Muscle layer of colon (tissue), 2 donors: ENCODE measurements around the gene AFTPH.

Experiments used
- H3K27ac ChIP-seq: one replicate; pipeline ENCODE4 v1.7.0; 2013; ENCODE audit warnings: low read depth, mild to moderate bottlenecking, low read length, moderate library complexity
- H3K27me3 ChIP-seq, 2 donors: one replicate each; pipeline ENCODE4 v1.7.0; 2013; ENCODE audit warnings: low read length in 2 of 2, mild to moderate bottlenecking in 2 of 2; ENCODE audit not compliant: insufficient read depth in 2 of 2, control insufficient read depth in 1 of 2
- H3K36me3 ChIP-seq: one replicate; pipeline ENCODE4 v1.7.0; 2013; ENCODE audit warnings: mild to moderate bottlenecking, low read length; ENCODE audit not compliant: insufficient read depth
- H3K4me1 ChIP-seq: one replicate; pipeline ENCODE4 v1.7.0; 2013; ENCODE audit warnings: mild to moderate bottlenecking, low read length; ENCODE audit not compliant: insufficient read depth
- H3K4me3 ChIP-seq, 2 donors: one replicate each; pipeline ENCODE4 v1.7.0; 2013; ENCODE audit warnings: low read length in 2 of 2, low read depth in 1 of 2, mild to moderate bottlenecking in 1 of 2, moderate library complexity in 1 of 2
- H3K9ac ChIP-seq: one replicate; pipeline ENCODE4 v1.7.0; 2013; ENCODE audit warnings: low read length
- H3K9me3 ChIP-seq: one replicate; pipeline ENCODE4 v1.7.0; 2013; ENCODE audit warnings: mild to moderate bottlenecking, low read length
- donor health status: abdominal sarcoma.
- donor health status: Adenocarcinoma of cecum.

AFTPH gene

GRCh38 chr2:64623242-64623850 is 99.2 kb downstream of the AFTPH start:
- Histone ChIP-seq H3K36me3 (no peaks in the 10 kb centered on the region), H3K27ac (no peak overlapping the region), H3K4me1 (peaks cover 4% of the 10 kb centered on the region), H3K27me3 (no peaks in the 10 kb centered on the region), H3K9me3 (no peaks in the 10 kb centered on the region), H3K4me3 (no peak overlapping the region), H3K9ac (no peak overlapping the region)

- H3K4me3 ChIP-seq, result no peak overlapping the region
- peaks cover 12% of the 10 kb centered on the region for H3K4me1 ChIP-seq
- H3K27me3 ChIP-seq, result no peaks in the 10 kb centered on the region
- no peaks in the 10 kb centered on the region for H3K9me3 ChIP-seq
- no peak overlapping the region for H3K9ac ChIP-seq
- H3K36me3 ChIP-seq, result no peaks in the 10 kb centered on the region
- H3K27ac ChIP-seq, result no peak overlapping the region
Observed at GRCh38 chr2:64624108-64624610, 100.0 kb downstream of the AFTPH start.

- peaks cover 18% of the 10 kb centered on the region for H3K4me1 ChIP-seq
- H3K27ac ChIP-seq, result no peak overlapping the region
- no peak overlapping the region for H3K9ac ChIP-seq
- no peaks in the 10 kb centered on the region for H3K9me3 ChIP-seq
- H3K4me3 ChIP-seq, result no peak overlapping the region
- no peaks in the 10 kb centered on the region for H3K36me3 ChIP-seq
- no peaks in the 10 kb centered on the region for H3K27me3 ChIP-seq
Observed at GRCh38 chr2:64624862-64625261, 100.7 kb downstream of the AFTPH start.

GRCh38 chr2:64625299-64626145 is 101.4 kb downstream of the AFTPH start:
- peaks cover 18% of the 10 kb centered on the region for H3K4me1 ChIP-seq
- H3K9ac ChIP-seq, result no peak overlapping the region
- H3K4me3 ChIP-seq, result no peak overlapping the region
- H3K36me3 ChIP-seq, result peaks cover 3% of the 10 kb centered on the region
- no peaks in the 10 kb centered on the region for H3K9me3 ChIP-seq
- no peak overlapping the region for H3K27ac ChIP-seq
- H3K27me3 ChIP-seq, result no peaks in the 10 kb centered on the region

GRCh38 chr2:64626146-64626809 is 102.2 kb downstream of the AFTPH start:
- Histone ChIP-seq H3K36me3 (peaks cover 8% of the 10 kb centered on the region), H3K27me3 (no peaks in the 10 kb centered on the region), H3K4me3 (no peak overlapping the region), H3K9me3 (no peaks in the 10 kb centered on the region), H3K27ac (no peak overlapping the region), H3K4me1 (peaks cover 18% of the 10 kb centered on the region), H3K9ac (no peak overlapping the region)

- no peaks in the 10 kb centered on the region for H3K27me3 ChIP-seq
- no peak overlapping the region for H3K27ac ChIP-seq
- no peaks in the 10 kb centered on the region for H3K9me3 ChIP-seq
- no peak overlapping the region for H3K9ac ChIP-seq
- H3K4me1 ChIP-seq, result peaks cover 18% of the 10 kb centered on the region
- H3K36me3 ChIP-seq, result peaks cover 8% of the 10 kb centered on the region
- no peak overlapping the region for H3K4me3 ChIP-seq
Observed at GRCh38 chr2:64626963-64627760, 103.0 kb downstream of the AFTPH start.

- Histone ChIP-seq H3K27me3 (no peaks in the 10 kb centered on the region), H3K9ac (no peak overlapping the region), H3K9me3 (no peaks in the 10 kb centered on the region), H3K4me1 (peaks cover 18% of the 10 kb centered on the region), H3K36me3 (peaks cover 8% of the 10 kb centered on the region), H3K27ac (no peak overlapping the region), H3K4me3 (no peak overlapping the region)
Observed at GRCh38 chr2:64627860-64628841, 104.0 kb downstream of the AFTPH start.

GRCh38 chr2:64629329-64629781 is 105.2 kb downstream of the AFTPH start:
- Histone ChIP-seq H3K4me1 (peaks cover 23% of the 10 kb centered on the region), H3K27ac (no peak overlapping the region)

GRCh38 chr2:64629875-64630274 is 105.7 kb downstream of the AFTPH start:
- Histone ChIP-seq H3K9ac (no peak overlapping the region), H3K4me1 (peaks cover 23% of the 10 kb centered on the region), H3K27ac (no peak overlapping the region), H3K9me3 (no peaks in the 10 kb centered on the region), H3K36me3 (peaks cover 8% of the 10 kb centered on the region), H3K4me3 (no peak overlapping the region), H3K27me3 (no peaks in the 10 kb centered on the region)

More at GRCh38 chr2:64629329-64629781, 105.2 kb downstream of the AFTPH start:
- Histone ChIP-seq H3K27me3 (no peaks in the 10 kb centered on the region), H3K36me3 (peaks cover 8% of the 10 kb centered on the region), H3K9ac (no peak overlapping the region), H3K4me3 (no peak overlapping the region), H3K9me3 (no peaks in the 10 kb centered on the region)

- peaks cover 23% of the 10 kb centered on the region for H3K4me1 ChIP-seq
- no peaks in the 10 kb centered on the region for H3K27me3 ChIP-seq
- peaks cover 11% of the 10 kb centered on the region for H3K36me3 ChIP-seq
- no peaks in the 10 kb centered on the region for H3K9me3 ChIP-seq
- H3K9ac ChIP-seq, result no peak overlapping the region
- H3K27ac ChIP-seq, result no peak overlapping the region
- no peak overlapping the region for H3K4me3 ChIP-seq
Observed at GRCh38 chr2:64630752-64631151, 106.6 kb downstream of the AFTPH start.
